Skin epidermis (tissue), 12 donors: ENCODE results near the gene CTDSP1.

Source experiments
- H3K27ac ChIP-seq, 21 experiments: fragments of 200-600 bp; sonication (generic) in 11 of 21; one replicate each; pipeline ENCODE4 v1.5.0; 2020; ENCODE audit warnings: mild to moderate bottlenecking in 3 of 21, inconsistent platforms in 2 of 21, moderate library complexity in 2 of 21
- H3K4me3 ChIP-seq, 7 experiments: fragments of 200-600 bp; sonication (generic) in 2 of 7; one replicate each; pipeline ENCODE4 v1.5.0; 2020; ENCODE audit warnings: inconsistent platforms in 2 of 7, mild to moderate bottlenecking in 2 of 7, moderate library complexity in 1 of 7

The CTDSP1 gene, protein sequence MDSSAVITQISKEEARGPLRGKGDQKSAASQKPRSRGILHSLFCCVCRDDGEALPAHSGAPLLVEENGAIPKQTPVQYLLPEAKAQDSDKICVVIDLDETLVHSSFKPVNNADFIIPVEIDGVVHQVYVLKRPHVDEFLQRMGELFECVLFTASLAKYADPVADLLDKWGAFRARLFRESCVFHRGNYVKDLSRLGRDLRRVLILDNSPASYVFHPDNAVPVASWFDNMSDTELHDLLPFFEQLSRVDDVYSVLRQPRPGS

DNA sequence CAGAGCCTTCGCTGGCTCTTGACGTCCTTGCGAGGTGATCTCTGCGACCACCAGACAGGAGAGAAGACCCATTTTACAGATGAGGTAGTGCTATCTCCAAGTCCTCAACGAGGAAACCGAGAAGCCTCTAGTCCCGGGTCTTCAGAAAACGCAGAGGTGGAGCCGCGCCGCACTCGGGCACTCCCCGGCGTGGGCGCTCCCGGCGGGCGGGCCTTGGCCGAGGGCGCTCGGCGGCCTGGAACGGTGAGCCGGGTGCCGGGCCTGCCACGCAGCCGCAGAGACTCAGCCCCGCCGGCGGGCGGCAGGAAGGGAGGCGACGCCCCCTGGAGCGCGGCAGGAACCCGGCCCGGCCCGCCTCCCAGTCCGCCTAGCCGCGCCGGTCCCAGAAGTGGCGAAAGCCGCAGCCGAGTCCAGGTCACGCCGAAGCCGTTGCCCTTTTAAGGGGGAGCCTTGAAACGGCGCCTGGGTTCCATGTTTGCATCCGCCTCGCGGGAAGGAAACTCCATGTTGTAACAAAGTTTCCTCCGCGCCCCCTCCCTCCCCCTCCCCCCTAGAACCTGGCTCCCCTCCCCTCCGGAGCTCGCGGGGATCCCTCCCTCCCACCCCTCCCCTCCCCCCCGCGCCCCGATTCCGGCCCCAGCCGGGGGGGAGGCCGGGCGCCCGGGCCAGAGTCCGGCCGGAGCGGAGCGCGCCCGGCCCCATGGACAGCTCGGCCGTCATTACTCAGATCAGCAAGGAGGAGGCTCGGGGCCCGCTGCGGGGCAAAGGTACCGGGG is at the start of gene CTDSP1:
CTDSP1 (plus strand) TSS at position 478 of the 776 bp plus-strand sequence; CDS start at position 701, 223 bp downstream.
- Histone ChIP-seq H3K4me3 (peak within 1 kb of the TSS; percentile 73 to 99 (median 89)), H3K27ac (peak within 1 kb of the TSS; percentile 69 to 100 (median 99))

DNA sequence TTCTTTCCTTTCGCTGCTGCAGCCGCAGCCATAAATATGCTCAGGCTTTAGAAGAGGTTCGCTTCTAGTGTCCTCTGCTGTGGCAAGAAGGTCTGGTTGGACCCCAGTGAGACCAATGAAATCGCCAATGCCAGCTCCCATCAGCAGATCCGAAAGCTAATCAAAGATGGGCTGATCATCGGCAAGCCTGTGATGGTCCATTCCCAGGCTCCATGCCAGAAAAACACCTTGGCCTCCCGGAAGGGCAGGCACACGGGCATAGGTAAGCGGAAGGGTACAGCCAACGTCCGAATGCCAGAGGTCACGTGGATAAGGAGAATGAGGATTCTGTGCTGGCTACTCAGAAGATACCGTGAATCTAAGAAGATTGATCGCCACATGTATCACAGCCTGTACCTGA is 45.6 kb upstream of the CTDSP1 start:
- no peak overlapping the region for H3K4me3 ChIP-seq
- H3K27ac ChIP-seq = no peak overlapping the region

DNA sequence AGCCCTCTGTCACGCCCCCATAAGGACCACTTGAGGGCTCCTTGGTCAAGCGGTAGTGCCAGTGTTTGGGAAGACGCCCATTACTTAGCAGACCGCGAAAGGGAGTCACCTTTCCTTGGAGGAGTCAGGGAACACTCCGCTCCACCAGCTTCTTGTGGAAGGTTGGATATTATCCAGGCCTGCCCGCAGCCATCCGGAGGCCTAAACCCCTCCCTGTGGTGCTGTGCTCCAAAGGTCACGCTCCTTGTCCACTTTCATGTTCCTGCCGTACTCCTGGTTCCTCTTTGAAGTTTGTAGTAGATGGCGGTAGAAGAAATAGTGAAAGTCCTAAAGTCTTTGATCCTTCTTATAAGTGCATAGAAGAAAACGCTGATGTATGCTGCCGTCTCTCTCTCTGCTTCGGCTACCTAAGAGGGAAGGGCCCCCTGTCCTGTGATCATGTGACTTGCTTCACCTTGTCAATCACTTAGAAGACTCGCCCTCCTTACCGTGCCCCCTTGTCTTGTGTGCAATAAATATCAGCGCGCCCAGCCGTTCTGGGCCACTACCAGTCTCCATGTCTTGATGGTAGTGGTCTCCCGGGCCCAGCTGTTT is 44.7 kb upstream of the CTDSP1 start:
- H3K27ac ChIP-seq = no peak overlapping the region
- no peak overlapping the region for H3K4me3 ChIP-seq

DNA sequence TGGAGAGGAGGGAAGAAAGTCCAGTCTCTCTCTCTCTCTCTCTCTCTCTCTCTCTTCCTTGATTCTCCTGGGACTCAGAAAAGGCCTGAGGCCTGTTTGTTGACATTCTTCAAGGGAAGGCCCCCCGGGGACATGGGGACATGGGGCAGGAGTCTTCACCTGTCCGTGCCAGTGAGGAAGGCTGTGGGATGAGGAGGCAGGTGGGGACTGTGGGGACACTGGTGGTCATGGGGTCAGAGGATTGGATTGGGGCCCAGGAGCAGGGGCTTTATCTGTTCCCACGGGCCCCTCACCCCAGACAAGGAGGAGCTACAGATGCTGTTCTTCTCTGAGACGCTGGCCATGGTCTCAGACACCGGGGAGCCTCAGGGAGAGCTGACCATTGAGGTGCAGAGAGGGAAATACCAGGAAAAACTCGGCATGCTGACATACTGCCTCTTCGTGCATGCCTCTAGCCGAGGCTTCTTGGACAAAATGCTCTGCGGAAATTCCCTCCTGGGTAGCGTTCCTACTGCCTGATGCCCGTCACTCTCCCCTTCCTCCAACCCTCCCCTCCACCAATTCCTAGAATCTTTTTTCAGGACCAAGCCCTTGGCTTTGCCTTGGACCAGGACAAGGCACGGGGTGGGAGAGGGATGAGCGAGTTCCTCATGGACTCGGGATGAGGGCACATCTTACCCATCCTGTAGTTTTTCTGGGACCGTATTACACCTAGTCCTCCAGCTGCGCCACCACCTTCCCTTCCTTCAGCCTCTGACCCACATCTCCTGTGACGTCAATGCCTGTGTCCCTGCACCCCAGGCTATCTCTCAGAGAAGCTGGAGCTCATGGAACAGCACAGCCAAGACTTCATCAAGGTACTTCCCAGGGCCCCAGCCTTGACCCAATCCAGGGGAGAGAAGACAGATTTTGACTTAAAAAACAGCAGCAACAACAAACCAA is 42.2 kb upstream of the CTDSP1 start:
- no peak overlapping the region for H3K4me3 ChIP-seq
- peak overlapping the region in 1 of 21 experiments; percentile 7 for H3K27ac ChIP-seq

DNA sequence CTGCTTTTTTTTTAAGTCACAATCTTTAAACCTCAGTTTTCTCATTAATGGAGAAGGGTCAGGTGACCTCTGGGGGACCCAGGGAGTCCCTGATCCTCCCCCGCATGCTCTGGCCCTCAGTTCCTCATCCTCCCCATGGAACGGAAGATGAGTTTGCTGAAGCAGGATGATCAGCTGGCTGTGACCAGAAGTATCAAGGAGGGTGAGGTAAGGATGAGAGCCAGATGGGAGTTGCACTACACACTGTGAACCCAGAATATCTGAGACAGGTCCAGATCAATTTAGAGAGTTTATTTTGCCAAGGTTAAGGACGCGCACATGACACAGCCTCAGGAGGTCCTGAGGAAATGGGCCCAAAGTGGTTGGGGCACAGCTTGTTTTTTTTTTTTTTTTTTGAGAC is 39.2 kb upstream of the CTDSP1 start:
- H3K27ac ChIP-seq = no peak overlapping the region

DNA sequence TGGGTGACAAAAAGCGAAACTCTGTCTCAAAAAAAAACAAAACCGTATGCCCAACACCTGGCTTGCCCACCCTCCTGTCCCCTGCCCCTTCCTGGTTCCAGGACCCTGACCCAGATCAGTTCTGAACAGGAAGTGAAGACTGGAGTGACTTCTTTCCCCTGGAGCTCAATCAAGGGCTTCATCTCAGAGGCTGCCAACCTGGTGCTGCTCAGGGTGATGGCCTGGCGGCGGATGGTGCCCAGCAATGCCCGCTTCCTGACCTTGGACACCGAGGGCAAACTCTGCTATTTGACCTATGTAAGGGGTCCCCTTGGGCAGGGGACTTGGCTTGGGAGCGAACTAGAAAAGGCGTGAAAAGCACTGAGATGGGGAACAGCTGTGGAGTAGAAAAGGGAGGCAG is 37.1 kb upstream of the CTDSP1 start:
- H3K27ac ChIP-seq = no peak overlapping the region

More for the DNA sequence above, 39.2 kb upstream of the CTDSP1 start:
- no peak overlapping the region for H3K4me3 ChIP-seq

DNA sequence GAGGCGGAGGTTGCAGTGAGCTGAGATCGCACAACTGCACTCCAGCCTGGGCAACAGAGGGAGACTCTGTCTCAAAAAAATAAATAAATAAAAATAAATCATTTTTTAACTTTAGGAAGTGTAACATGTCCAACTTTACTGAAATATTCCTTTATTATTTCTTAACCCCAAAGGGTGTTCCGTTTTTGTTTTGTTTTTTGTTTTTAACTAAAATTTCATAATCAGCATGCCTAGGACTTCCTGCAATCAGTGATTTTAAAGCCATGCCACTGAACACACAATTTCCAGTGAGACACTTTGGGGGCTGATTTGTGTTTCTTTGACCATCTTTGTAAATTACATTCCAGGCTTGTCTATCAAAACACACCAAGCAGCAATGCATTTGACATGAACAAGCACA is 35.9 kb upstream of the CTDSP1 start:
- Histone ChIP-seq H3K27ac (peak overlapping the region in 2 of 21 experiments; percentile 14 to 52), H3K4me3 (no peak overlapping the region)

More for the DNA sequence above, 37.1 kb upstream of the CTDSP1 start:
- no peak overlapping the region for H3K4me3 ChIP-seq

DNA sequence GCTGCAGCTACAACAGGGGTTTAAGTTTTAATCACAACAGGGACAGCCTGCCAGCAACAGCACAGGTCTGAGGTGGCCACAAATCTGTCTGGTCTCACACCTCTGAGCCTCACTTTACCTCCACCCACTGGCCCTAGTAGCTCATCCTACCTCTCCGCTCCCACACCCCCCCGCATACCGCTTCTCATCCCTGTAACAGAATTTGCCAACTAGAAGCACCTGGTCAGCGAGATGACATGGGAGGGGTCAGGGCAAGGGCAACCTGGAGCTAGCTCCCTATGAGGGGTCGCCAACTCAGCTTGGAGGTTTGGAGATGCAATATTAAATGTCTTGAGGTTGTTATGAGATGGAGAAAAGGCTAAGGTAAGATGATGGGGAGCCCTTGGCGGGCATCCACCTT is 35.5 kb upstream of the CTDSP1 start:
- H3K27ac ChIP-seq = peak overlapping the region in 1 of 21 experiments; percentile 52

DNA sequence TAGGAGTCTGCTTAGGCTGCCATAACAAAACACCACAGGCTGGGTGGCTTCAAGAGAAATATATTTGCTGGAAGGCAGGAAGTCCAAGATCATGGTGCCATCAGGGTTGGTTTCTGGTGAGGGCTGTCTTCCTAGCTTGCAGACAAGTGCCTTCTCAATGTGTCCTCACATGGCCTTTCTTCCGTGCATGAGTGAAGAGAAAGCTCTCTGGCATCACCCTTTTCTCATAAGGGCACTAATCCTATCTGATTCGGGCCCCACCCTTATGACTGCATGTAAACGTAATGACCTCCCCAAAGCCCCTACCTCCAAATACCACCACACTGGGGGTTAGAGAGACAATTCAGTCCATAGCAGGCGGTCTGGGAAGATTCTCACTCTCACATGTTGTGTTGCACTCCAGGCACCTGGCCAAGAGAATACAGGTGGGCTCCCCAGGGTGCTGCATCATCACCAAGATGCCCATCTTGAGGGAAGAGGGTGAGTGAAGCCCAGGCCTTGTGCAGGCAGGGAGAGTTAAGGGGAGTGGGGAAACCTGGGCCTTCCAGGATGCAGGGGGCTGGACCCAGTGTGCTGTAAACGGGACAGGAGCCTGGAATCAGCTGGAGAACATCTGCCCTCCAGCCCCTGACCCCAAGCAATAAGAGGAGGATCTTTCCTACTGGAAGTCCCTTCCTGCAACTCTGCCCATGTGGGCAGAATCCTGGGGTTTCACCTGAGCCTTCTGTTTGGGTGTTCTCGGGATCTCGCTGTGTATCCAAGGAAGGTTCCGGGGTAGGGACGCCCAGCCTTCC is 32.9 kb upstream of the CTDSP1 start:
- Histone ChIP-seq H3K4me3 (peak overlapping the region; percentile 34 to 57 (median 44)), H3K27ac (peak overlapping the region; percentile 61 to 95 (median 87))

More for the DNA sequence above, 35.5 kb upstream of the CTDSP1 start:
- H3K4me3 ChIP-seq = no peak overlapping the region

DNA sequence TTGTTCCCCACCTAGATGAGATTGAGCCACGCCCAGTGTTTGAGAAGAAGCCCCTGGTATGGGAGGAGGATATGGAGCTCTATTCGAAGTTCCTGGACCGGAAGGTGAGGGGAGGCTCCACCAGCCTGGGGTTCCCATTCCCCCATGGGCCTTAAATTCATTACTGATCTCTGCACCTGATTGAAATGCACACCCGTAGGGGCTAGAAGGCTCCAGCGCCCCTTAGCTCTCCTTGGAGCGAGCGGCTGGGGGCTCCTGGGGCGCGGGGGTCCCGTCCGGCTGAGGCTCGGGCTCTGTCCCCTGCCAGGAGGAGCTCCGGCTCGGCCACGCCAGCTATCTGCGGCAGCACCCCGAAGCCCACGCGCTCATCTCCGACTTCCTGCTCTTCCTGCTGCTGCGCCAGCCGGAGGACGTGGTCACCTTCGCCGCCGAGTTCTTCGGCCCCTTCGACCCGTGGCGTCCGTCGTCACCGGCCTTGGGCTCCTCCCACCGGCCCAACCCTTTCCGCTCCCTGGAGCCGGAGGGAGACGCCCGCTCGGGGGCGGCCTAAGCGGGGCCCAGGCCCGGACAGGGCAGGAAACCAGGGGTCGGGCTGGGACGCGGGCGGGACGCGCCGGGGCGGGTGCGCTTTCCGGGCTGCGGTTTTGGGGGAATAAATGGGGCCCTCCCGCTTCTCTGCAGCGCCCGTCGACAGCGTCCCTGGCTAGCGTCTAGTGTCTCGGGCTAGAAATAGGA is 32.1 kb upstream of the CTDSP1 start:
- Histone ChIP-seq H3K27ac (peak overlapping the region; percentile 61 to 95 (median 87)), H3K4me3 (peak overlapping the region; percentile 34 to 57 (median 44))

DNA sequence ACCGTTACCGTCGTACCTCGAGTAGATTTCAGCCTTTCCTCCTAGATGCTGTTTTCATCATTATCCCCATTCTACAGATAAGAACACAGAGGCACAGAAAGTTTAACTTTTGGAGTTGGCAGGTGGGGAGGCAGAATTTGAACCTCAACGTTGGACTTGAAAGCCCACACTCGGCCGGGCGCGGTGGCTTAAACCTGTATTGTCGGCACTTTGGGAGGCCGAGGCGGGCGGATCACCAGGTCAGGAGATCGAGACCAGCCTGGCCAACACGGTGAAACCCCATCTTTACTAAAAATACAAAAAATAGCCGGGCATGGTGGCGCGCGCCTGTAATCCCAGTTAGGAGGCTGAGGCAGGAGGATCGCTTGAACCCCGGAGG is 31.5 kb upstream of the CTDSP1 start:
- Histone ChIP-seq H3K27ac (peak overlapping the region; percentile 61 to 95 (median 87)), H3K4me3 (peak overlapping the region; percentile 34 to 57 (median 44))

DNA sequence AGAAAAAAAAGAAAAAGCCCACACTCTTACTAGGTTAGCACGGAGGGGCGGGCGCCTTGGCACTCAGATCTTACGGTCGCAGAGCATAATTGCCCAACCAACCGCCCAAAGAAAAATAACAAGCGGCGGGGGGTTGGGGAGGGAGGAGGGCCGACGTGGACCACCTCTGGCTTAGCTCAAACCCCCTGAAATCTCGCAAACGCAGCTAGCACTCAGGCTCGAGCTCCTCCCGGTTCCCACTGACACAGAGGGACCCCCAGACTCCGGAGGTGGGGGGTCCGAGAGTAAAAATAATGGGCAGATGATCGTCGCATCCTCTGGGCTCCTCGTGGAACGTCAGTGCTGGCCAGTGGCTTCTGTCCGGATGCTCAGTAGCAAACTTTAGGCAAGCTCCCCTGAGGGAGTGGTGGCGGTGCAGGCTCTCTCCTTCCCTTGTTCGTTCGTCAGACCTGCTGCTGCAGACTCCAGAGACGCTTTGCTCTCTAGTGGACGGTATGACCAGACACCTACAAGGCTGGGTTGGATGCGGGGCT is 31.0 kb upstream of the CTDSP1 start:
- peak overlapping the region in 3 of 7 experiments; percentile 4 to 47 (median 34) for H3K4me3 ChIP-seq
- peak overlapping the region in 17 of 21 experiments; percentile 79 to 95 (median 89) for H3K27ac ChIP-seq

DNA sequence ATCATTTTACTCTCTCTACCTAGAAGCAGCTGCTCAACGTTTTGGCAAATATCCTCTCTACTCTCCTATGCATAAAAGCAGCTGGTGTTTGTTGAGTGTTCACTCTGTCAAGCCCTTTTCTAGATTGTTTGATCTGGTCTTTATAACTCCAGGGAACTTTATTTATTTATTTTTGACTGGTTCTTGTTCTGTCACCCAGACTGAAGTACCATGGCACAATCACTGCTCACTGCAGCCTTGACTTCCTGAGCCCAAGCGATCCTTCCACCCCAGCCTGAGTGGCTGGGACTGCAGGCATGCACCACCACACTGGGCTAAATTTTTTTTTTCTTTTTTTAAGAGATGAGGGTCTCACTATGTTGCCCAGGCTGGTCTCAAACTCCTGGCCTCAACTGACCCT is 30.3 kb upstream of the CTDSP1 start:
- H3K27ac ChIP-seq = peak overlapping the region in 14 of 21 experiments; percentile 24 to 95 (median 91)
- peak overlapping the region in 1 of 7 experiments; percentile 34 for H3K4me3 ChIP-seq

DNA sequence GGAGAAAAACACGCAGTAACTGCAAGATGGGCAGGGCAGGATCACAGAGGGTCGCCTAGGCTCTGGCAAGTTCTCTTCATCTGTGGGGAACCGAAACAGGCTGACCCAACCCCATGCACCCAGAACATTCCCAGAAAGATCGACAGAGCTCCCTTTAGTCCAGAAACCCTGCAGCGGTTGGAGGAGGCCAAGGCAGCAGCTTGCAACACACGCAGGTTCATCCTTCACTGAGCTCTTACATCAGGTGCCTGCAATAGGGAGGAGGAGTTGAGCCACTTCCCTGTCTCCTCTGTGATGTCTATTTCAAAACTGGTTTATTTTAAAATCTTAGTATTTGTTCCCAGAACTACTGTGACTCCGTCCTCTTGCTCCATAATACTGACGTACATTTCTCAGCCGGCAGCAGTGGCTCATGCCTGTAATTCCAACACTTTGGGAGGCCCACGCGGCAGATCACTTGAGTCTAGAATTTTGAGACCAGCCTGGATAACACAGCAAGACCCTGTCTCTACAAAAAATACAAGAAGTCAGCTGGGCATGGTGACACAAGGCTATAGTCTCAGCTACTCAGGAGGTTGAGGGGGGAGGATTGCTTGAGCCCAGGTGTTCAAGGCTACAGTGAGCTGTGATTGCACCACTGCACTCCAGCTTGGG is 29.1 kb upstream of the CTDSP1 start:
- Histone ChIP-seq H3K4me3 (no peak overlapping the region), H3K27ac (peak overlapping the region in 16 of 21 experiments; percentile 1 to 92 (median 42))

DNA sequence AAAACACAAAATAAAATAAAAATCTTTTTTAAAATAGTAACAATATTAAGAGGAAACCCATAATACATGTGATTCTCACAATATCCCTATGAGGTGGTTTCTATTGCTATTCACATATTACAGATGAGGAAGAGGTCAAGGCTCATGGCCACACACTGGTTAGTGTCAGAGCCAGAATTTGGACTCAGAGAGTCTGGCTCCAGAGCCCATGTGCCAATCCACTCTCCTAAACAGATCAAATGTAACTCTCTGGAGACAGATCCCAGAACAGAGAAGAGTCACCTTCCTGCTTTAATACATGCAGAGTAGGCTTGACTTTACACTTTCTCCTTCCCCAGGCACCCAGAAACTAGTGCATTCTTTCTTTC is 27.7 kb upstream of the CTDSP1 start:
- peak overlapping the region in 8 of 21 experiments; percentile 13 to 92 (median 50) for H3K27ac ChIP-seq
- no peak overlapping the region for H3K4me3 ChIP-seq

DNA sequence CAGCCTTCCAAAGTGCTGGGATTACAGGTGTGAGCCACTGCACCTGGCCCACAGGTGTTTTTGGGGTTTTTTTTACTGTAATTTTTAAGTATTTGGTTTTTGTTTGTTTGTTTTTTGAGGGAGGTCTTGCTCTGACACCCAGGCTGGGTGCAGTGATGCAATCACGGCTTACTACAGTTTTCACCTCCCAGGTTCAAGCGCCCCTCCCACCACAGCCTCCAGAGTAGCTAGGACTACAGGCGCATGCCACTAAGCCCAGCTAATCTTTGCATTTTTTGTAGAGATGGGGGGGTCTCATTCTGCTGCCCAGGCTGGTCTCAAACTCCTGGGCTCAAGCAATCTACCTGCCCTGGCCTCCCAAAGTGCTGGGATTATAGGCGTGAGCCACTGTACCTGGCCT is 24.9 kb upstream of the CTDSP1 start:
- Histone ChIP-seq H3K27ac (no peak overlapping the region), H3K4me3 (no peak overlapping the region)

DNA sequence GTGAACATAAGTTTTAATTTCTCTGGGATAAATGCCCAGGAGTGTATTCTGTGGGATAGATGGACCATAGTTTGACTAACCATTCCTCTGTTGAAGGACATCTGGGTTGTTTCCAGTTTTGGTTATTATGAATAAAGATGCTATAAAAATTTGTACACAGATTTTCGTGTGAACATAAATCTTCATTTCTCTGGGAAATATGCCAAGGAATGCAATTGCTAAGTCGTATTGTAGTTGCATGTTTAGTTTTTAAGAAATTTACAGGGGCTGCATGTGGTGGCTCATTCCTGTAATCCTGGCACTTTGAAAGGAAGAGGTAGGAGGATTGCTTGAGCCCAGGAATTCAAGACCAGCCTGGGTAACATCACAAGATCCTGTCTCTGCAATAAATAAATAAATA is 24.5 kb upstream of the CTDSP1 start:
- Histone ChIP-seq H3K27ac (no peak overlapping the region), H3K4me3 (no peak overlapping the region)
